SK-N-SH treated with all-trans-retinoic acid at 6 μM for 48 hours (cell line): ENCODE data around the gene TH.

Experiments
- ATAC-seq: fragments of 200-7000 bp; cut with Tn5 transposase; 3 replicates; pipeline ENCODE4 v1.9.1; 2020; ENCODE audit warnings: mild to moderate bottlenecking, moderate library complexity
- ARNTL ChIP-seq: fragments of 450-650 bp; formaldehyde crosslinking; IDR thresholded peaks from 2 replicates; pipeline ENCODE4 v1.5.0; 2020; ENCODE audit warnings: low read depth, mild to moderate bottlenecking, moderate library complexity, borderline replicate concordance
- BACH2 ChIP-seq: fragments of 250-450 bp; sonication (Bioruptor Pico); IDR thresholded peaks from 2 replicates; pipeline ENCODE4 v1.9.0; 2021; ENCODE audit warnings: mild to moderate bottlenecking, borderline replicate concordance
- CSDC2 ChIP-seq: fragments of 250-450 bp; sonication (Bioruptor Pico); IDR thresholded peaks from 2 replicates; pipeline ENCODE4 v1.5.0; 2020; ENCODE audit warnings: mild to moderate bottlenecking, moderate library complexity
- ESRRG ChIP-seq: fragments of 250-450 bp; sonication (Bioruptor Pico); IDR thresholded peaks from 2 replicates; pipeline ENCODE4 v1.6.1; 2021; ENCODE audit warnings: mild to moderate bottlenecking
- GLIS3 ChIP-seq: fragments of 250-450 bp; sonication (Bioruptor Pico); IDR thresholded peaks from 2 replicates; pipeline ENCODE4 v1.5.0; 2020; ENCODE audit warnings: mild to moderate bottlenecking, moderate library complexity
- ISL1 ChIP-seq: fragments of 250-450 bp; sonication (Bioruptor Pico); IDR thresholded peaks from 2 replicates; pipeline ENCODE4 v2.1.2; 2022; ENCODE audit warnings: mild to moderate bottlenecking, moderate library complexity
- OSR1 ChIP-seq: fragments of 250-450 bp; sonication (Bioruptor Pico); IDR thresholded peaks from 2 replicates; pipeline ENCODE4 v1.8.0; 2022; ENCODE audit warnings: moderate library complexity, mild to moderate bottlenecking, inconsistent platforms
- PPARA ChIP-seq: fragments of 250-450 bp; sonication (Bioruptor Pico); IDR thresholded peaks from 2 replicates; pipeline ENCODE4 v1.5.0; 2020; ENCODE audit warnings: mild to moderate bottlenecking, borderline replicate concordance
- RARB ChIP-seq: fragments of 250-450 bp; sonication (Bioruptor Pico); IDR thresholded peaks from 2 replicates; pipeline ENCODE4 v1.8.0; 2021; ENCODE audit warnings: mild to moderate bottlenecking, moderate library complexity
- SNAI2 ChIP-seq: fragments of 250-450 bp; sonication (Bioruptor Pico); IDR thresholded peaks from 2 replicates; pipeline ENCODE4 v1.5.0; 2020; ENCODE audit warnings: mild to moderate bottlenecking, moderate library complexity
- TCF4 ChIP-seq: fragments of 250-450 bp; sonication (Bioruptor Pico); IDR thresholded peaks from 2 replicates; pipeline ENCODE4 v1.8.0; 2021; ENCODE audit warnings: mild to moderate bottlenecking, moderate library complexity, borderline replicate concordance
- TOX ChIP-seq: fragments of 250-450 bp; sonication (Bioruptor Pico); IDR thresholded peaks from 2 replicates; pipeline ENCODE4 v1.8.0; 2021; ENCODE audit warnings: mild to moderate bottlenecking, moderate library complexity, borderline replicate concordance
- ZC3H10 ChIP-seq: fragments of 250-450 bp; sonication (Bioruptor Pico); IDR thresholded peaks from 2 replicates; pipeline ENCODE4 v1.5.1; 2021; ENCODE audit warnings: mild to moderate bottlenecking, moderate library complexity
- ZFP3 ChIP-seq: fragments of 250-450 bp; sonication (Bioruptor Pico); IDR thresholded peaks from 2 replicates; pipeline ENCODE4 v1.5.0; 2020; ENCODE audit warnings: mild to moderate bottlenecking, moderate library complexity
- ZFP30 ChIP-seq: fragments of 450-650 bp; formaldehyde crosslinking; IDR thresholded peaks from 2 replicates; pipeline ENCODE4 v1.5.0; 2022; ENCODE audit warnings: mild to moderate bottlenecking, moderate library complexity
- ZNF70 ChIP-seq: fragments of 450-650 bp; formaldehyde crosslinking; IDR thresholded peaks from 2 replicates; pipeline ENCODE4 v1.5.0; 2020; ENCODE audit warnings: mild to moderate bottlenecking, moderate library complexity
- ZNF8 ChIP-seq: fragments of 450-650 bp; formaldehyde crosslinking; IDR thresholded peaks from 2 replicates; pipeline ENCODE4 v1.5.0; 2020; ENCODE audit warnings: mild to moderate bottlenecking, moderate library complexity
- TF ChIP-seq, protein P1 (sequence below): fragments of 250-450 bp; sonication (Bioruptor Pico); IDR thresholded peaks from 2 replicates; pipeline ENCODE4 v1.8.0; 2021; ENCODE audit warnings: low read depth, mild to moderate bottlenecking, moderate library complexity, borderline replicate concordance
- TF ChIP-seq, protein P2 (sequence below): fragments of 250-450 bp; sonication (Bioruptor Pico); IDR thresholded peaks from 2 replicates; pipeline ENCODE4 v1.5.1; 2020; ENCODE audit warnings: low read depth, mild to moderate bottlenecking, moderate library complexity
- TF ChIP-seq, protein P3 (sequence below): fragments of 250-450 bp; sonication (Bioruptor Pico); IDR thresholded peaks from 2 replicates; pipeline ENCODE4 v1.8.0; 2020; ENCODE audit warnings: mild to moderate bottlenecking, moderate library complexity, borderline replicate concordance
- TF ChIP-seq, protein P4 (sequence below): fragments of 250-450 bp; sonication (Bioruptor Pico); IDR thresholded peaks from 2 replicates; pipeline ENCODE4 v1.5.0; 2020; ENCODE audit warnings: mild to moderate bottlenecking, moderate library complexity

Gene TH

DNA sequence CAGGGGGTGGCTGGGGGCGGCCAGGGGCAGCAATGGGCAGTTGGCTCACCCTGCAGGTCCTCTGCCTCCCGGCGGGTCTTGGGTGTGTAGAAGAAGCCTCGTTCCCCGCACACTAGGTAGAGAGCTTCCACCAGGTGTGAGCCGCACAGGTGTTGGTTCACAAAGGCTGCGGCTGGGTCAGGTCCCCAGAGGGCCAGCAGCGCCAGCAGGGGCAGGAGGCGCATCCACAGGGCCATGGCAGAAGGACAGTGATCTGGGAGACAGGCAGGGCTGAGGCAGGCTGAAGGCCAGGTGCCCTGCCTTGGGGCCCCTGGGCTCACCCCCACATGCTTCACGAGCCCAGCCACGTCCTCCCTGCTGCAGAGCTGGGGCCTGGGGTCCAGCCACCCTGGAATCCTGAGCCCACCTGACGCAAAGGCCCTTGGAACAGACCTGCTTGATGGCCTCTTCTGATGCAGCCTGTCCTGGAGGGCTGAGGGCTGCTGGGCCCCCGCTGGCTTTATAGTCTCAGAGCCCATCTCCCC, 10.8 kb downstream of the TH start, which contains the start of gene INS:
Gene INS, minus strand, starts transcription at position 474 of the 524 bp plus-strand sequence. Its CDS starts 238 bp downstream, at position 236.
- TF ChIP-seq ISL1 (CRISPR knock-in tag) (no peak), PPARA (CRISPR knock-in tag) (no peak), TOX (CRISPR knock-in tag) (no peak), ZFP3 (CRISPR knock-in tag) (no peak), CSDC2 (CRISPR knock-in tag) (no peak), ZNF8 (CRISPR knock-in tag) (no peak), BACH2 (CRISPR knock-in tag) (no peak), SNAI2 (CRISPR knock-in tag) (no peak), ZFP30 (CRISPR knock-in tag) (no peak), ESRRG (no peak)
- TF ChIP-seq, protein P1, sequence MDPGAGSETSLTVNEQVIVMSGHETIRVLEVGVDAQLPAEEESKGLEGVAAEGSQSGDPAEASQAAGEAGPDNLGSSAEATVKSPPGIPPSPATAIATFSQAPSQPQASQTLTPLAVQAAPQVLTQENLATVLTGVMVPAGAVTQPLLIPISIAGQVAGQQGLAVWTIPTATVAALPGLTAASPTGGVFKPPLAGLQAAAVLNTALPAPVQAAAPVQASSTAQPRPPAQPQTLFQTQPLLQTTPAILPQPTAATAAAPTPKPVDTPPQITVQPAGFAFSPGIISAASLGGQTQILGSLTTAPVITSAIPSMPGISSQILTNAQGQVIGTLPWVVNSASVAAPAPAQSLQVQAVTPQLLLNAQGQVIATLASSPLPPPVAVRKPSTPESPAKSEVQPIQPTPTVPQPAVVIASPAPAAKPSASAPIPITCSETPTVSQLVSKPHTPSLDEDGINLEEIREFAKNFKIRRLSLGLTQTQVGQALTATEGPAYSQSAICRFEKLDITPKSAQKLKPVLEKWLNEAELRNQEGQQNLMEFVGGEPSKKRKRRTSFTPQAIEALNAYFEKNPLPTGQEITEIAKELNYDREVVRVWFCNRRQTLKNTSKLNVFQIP (CRISPR knock-in tag): no peak
- TF ChIP-seq, protein P2, sequence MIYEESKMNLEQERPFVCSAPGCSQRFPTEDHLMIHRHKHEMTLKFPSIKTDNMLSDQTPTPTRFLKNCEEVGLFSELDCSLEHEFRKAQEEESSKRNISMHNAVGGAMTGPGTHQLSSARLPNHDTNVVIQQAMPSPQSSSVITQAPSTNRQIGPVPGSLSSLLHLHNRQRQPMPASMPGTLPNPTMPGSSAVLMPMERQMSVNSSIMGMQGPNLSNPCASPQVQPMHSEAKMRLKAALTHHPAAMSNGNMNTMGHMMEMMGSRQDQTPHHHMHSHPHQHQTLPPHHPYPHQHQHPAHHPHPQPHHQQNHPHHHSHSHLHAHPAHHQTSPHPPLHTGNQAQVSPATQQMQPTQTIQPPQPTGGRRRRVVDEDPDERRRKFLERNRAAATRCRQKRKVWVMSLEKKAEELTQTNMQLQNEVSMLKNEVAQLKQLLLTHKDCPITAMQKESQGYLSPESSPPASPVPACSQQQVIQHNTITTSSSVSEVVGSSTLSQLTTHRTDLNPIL (CRISPR knock-in tag): no peak
- TF ChIP-seq, all 23 proteins: peak for 0
- no peak for ATAC-seq

DNA sequence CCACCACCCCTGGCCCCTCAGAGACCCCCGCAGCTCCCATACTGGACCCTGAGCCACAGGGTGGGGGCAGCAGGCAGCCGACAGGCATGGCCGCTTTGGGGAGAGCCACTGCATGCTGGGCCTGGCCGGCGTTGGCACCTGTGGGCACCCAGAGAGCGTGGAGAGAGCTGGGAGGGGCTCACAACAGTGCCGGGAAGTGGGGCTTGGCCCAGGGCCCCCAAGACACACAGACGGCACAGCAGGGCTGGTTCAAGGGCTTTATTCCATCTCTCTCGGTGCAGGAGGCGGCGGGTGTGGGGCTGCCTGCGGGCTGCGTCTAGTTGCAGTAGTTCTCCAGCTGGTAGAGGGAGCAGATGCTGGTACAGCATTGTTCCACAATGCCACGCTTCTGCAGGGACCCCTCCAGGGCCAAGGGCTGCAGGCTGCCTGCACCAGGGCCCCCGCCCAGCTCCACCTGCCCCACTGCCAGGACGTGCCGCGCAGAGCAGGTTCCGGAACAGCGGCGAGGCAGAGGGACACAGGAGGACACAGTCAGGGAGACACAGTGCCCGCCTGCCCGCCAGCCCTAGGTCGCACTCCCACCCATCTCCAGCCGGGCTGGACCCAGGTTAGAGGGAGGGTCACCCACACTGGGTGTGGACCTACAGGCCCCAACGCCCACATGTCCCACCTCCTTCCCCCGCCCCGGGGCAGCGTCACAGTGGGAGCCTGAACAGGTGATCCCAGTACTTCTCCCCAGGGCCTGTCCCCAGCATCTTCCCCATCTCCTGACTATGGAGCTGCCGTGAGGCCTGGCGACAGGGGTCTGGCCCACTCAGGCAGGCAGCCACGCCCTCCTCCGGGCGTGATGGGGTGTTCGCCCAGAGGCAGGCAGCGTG, 11.8 kb downstream of the TH start:
- TF ChIP-seq ZC3H10 (CRISPR knock-in tag) (no peak), TCF4 (CRISPR knock-in tag) (no peak), TOX (CRISPR knock-in tag) (no peak), ZNF8 (CRISPR knock-in tag) (no peak)
- TF ChIP-seq, protein P3, sequence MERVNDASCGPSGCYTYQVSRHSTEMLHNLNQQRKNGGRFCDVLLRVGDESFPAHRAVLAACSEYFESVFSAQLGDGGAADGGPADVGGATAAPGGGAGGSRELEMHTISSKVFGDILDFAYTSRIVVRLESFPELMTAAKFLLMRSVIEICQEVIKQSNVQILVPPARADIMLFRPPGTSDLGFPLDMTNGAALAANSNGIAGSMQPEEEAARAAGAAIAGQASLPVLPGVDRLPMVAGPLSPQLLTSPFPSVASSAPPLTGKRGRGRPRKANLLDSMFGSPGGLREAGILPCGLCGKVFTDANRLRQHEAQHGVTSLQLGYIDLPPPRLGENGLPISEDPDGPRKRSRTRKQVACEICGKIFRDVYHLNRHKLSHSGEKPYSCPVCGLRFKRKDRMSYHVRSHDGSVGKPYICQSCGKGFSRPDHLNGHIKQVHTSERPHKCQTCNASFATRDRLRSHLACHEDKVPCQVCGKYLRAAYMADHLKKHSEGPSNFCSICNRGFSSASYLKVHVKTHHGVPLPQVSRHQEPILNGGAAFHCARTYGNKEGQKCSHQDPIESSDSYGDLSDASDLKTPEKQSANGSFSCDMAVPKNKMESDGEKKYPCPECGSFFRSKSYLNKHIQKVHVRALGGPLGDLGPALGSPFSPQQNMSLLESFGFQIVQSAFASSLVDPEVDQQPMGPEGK (CRISPR knock-in tag): no peak
- TF ChIP-seq, all 23 proteins: peak for 0
- no peak for ATAC-seq

DNA sequence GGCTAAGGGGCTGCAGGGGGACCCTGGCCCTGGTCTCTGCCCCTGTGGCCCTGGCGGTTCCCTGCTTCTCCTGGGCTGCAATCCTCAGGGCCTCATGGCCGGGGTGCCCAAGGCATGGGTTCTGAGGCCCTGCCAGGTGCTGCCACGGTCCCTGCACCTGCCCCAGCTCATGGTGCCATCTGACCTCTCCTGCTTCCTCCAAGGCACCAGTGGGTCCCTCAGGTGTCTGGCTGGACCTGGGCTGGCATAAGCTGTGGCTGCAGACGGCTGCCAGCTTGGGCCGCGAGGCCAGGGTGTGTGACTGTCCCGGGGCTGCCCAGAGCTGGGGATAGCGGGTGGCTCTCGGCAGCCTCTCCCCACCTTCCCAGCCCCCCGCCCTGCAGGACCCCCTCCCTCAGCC, 12.6 kb downstream of the TH start:
- no peak for ATAC-seq
- no peak for TF ChIP-seq ARNTL (CRISPR knock-in tag)
- no peak for TF ChIP-seq TOX (CRISPR knock-in tag)
- no peak for TF ChIP-seq TCF4 (CRISPR knock-in tag)
- TF ChIP-seq CSDC2 (CRISPR knock-in tag): no peak
- TF ChIP-seq ZNF70 (CRISPR knock-in tag): no peak
- TF ChIP-seq OSR1 (CRISPR knock-in tag): no peak
- TF ChIP-seq ESRRG: no peak
- TF ChIP-seq PPARA (CRISPR knock-in tag): no peak
- TF ChIP-seq, protein P3 (CRISPR knock-in tag): no peak
- no peak for TF ChIP-seq BACH2 (CRISPR knock-in tag)
- TF ChIP-seq ZFP30 (CRISPR knock-in tag): no peak
- no peak for TF ChIP-seq ZNF8 (CRISPR knock-in tag)
- TF ChIP-seq ISL1 (CRISPR knock-in tag): no peak

DNA sequence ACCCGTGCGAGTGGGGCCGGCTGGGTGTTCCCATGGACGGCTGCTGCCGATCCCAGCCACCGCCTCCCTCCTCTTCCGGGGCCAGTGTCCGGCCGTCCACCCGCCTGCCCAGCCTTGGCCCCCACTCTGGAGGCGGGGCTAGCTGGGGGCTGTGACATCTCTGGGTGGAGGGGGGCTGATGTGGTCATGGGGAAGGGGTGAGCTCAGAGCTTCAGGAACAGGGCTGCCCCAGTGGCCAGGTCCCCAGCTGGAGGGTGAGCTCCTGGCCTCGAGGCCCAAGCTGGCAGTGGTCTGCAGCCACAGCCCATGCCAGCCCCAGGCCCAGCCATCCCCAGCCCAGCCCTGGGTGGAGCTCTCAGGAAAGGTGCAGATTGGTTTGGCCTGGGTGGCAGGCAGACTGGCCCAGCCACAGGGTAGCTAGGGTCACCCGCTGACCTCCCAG, 13.3 kb downstream of the TH start:
- no peak for ATAC-seq
- TF ChIP-seq, protein P4, sequence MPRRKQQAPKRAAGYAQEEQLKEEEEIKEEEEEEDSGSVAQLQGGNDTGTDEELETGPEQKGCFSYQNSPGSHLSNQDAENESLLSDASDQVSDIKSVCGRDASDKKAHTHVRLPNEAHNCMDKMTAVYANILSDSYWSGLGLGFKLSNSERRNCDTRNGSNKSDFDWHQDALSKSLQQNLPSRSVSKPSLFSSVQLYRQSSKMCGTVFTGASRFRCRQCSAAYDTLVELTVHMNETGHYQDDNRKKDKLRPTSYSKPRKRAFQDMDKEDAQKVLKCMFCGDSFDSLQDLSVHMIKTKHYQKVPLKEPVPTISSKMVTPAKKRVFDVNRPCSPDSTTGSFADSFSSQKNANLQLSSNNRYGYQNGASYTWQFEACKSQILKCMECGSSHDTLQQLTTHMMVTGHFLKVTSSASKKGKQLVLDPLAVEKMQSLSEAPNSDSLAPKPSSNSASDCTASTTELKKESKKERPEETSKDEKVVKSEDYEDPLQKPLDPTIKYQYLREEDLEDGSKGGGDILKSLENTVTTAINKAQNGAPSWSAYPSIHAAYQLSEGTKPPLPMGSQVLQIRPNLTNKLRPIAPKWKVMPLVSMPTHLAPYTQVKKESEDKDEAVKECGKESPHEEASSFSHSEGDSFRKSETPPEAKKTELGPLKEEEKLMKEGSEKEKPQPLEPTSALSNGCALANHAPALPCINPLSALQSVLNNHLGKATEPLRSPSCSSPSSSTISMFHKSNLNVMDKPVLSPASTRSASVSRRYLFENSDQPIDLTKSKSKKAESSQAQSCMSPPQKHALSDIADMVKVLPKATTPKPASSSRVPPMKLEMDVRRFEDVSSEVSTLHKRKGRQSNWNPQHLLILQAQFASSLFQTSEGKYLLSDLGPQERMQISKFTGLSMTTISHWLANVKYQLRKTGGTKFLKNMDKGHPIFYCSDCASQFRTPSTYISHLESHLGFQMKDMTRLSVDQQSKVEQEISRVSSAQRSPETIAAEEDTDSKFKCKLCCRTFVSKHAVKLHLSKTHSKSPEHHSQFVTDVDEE (CRISPR knock-in tag): no peak
- TF ChIP-seq TOX (CRISPR knock-in tag) (no peak), ZNF8 (CRISPR knock-in tag) (no peak), RARB (CRISPR knock-in tag) (no peak), PPARA (CRISPR knock-in tag) (no peak), GLIS3 (no peak), ESRRG (no peak), CSDC2 (CRISPR knock-in tag) (no peak), TCF4 (CRISPR knock-in tag) (no peak), ZFP3 (CRISPR knock-in tag) (no peak), ZC3H10 (CRISPR knock-in tag) (no peak)
- TF ChIP-seq, protein P1 (CRISPR knock-in tag): no peak
